ENCODE results near the gene PAFAH1B1.

Gene PAFAH1B1

DNA sequence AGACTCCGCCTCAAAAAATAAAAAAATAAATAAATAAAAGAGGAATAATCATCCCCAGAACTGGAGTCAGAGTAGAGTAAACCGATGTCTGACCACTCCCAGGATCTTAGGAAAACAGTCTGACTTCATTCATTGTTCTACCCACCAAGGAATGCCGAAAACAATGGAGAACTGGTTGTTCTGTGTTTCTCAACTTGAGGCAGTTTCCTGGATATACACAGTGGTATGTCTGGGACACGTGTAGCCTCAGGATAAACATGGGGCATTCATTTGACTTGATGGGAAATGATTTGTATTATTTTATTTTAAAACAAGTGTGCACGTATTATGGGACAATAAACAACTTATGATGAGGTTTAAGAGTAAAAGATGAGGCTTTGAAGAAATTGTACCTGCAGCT is 32.8 kb upstream of the PAFAH1B1 start:
- TF ChIP-seq CTCF (IDR thresholded peaks at IDR 0.05; ENCODE audit: control insufficient read depth, extremely low read depth, insufficient read depth) = no peak
- no peak overlapping the region for H3K4me3 ChIP-seq (ENCODE audit: low read depth, low read length)

DNA sequence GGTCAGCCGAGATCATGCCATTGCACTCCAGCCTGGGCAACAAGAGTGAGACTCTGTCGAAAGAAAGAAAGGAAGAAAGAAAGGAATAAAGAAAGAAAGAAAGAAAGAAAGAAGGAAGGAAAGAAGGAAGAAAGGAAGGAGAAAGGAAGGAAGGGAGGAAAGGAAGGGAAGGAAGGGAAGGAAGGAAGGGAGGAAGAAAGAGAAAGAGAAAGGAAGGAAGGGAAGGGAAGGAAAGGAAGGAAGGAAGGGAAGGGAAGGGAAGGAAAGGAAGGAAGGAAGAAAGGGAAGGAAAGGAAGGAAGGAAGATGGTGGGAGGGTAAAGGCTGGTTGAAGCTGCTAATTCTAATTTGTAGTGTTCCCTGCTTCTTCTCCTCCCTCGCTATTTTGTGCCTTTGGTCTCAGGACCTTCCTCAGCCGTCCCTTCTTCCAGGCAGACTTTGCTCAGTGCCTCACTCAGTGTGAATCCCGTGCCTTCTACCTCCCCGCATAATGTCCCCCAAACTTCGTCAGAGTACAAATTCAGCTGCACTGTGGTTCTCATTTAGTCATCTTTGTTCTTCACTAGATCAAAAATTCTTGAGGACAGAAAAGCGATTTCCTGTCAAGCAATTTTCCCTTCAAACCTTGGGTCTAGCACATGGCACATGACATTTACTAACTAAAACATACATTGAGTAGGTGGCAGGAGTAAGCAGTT is 31.1 kb upstream of the PAFAH1B1 start:
- no peak overlapping the region for H3K4me3 ChIP-seq (ENCODE audit: low read depth, low read length)
- DNase-seq (ENCODE audit: low read depth) = no peak
- no peak for TF ChIP-seq CTCF (IDR thresholded peaks at IDR 0.05; ENCODE audit: control insufficient read depth, extremely low read depth, insufficient read depth)

More for the DNA sequence above, 32.8 kb upstream of the PAFAH1B1 start:
- no peak for DNase-seq (ENCODE audit: low read depth)

GRCh38 chr17:2563061-2563460 is 30.4 kb upstream of the PAFAH1B1 start:
- DNase-seq (ENCODE audit: low read depth) = no peak
- H3K4me3 ChIP-seq (ENCODE audit: low read depth, low read length) = no peak overlapping the region
- no peak for TF ChIP-seq CTCF (IDR thresholded peaks at IDR 0.05; ENCODE audit: control insufficient read depth, extremely low read depth, insufficient read depth)

GRCh38 chr17:2563543-2563942 is 29.9 kb upstream of the PAFAH1B1 start:
- no peak for DNase-seq (ENCODE audit: low read depth)
- TF ChIP-seq CTCF (IDR thresholded peaks at IDR 0.05; ENCODE audit: control insufficient read depth, extremely low read depth, insufficient read depth) = no peak
- no peak overlapping the region for H3K4me3 ChIP-seq (ENCODE audit: low read depth, low read length)

DNA sequence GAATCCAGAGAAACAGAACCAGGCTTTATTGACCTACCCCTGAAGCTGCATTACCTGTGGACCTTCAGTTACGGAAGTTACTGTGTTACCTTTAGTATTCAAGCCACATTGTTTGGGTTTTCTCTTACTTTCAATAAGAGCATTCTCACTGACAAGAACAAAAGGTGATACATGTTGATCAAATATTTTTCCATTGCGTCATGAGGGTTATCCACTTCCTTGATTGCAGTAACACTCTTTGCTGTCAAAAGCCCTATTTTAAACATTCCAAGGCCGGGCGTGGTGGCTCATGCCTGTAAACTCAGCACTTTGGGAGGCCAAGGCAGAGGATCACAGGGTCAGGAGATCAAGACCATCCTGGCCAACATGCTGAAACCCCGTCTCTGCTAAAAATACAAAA is 28.6 kb upstream of the PAFAH1B1 start:
- DNase-seq (ENCODE audit: low read depth) = no peak
- H3K4me3 ChIP-seq (ENCODE audit: low read depth, low read length) = no peak overlapping the region
- no peak for TF ChIP-seq CTCF (IDR thresholded peaks at IDR 0.05; ENCODE audit: control insufficient read depth, extremely low read depth, insufficient read depth)

DNA sequence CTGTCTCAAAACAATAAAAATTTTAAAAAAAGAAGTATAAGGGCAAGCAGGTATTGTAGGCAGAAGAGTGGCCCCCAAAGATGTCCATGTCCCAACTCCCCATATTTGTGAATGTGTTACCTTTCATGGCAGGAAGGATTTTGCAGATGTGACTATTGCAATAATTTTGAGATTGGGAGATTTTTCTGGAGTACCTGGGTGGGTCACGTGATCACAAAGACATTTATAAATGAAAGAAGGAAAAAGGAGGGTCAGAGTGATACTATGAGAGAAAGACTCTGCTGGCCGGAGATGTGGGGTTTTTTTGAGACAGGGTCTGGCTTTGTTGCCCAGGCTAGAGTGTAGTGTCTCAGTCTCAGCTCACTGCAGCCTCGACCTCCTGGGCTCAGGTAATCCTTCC is 27.4 kb upstream of the PAFAH1B1 start:
- TF ChIP-seq CTCF (IDR thresholded peaks at IDR 0.05; ENCODE audit: control insufficient read depth, extremely low read depth, insufficient read depth) = no peak
- no peak overlapping the region for H3K4me3 ChIP-seq (ENCODE audit: low read depth, low read length)
- no peak for DNase-seq (ENCODE audit: low read depth)
